Vagina (tissue), 2 donors: ENCODE results near the gene IL1R2.

Experiments
- POLR2A ChIP-seq, 2 donors: fragments of 450-650 bp; IDR thresholded peaks; one replicate each; pipeline ENCODE4 v1.6.1; 2017; ENCODE audit warnings: antibody characterized with exemption in 2 of 2, mild to moderate bottlenecking in 2 of 2, moderate library complexity in 2 of 2
- TF ChIP-seq, protein P1 (sequence below), 3 experiments: fragments of 450-650 bp in 2 of 3; fragments of 200-600 bp in 1 of 3; sonication (generic) in 1 of 3; IDR thresholded peaks; one replicate each; pipeline ENCODE4 v1.5.1; 2017 to 2019; ENCODE audit warnings: antibody characterized with exemption in 3 of 3, mild to moderate bottlenecking in 2 of 3, moderate library complexity in 2 of 3

DNA sequence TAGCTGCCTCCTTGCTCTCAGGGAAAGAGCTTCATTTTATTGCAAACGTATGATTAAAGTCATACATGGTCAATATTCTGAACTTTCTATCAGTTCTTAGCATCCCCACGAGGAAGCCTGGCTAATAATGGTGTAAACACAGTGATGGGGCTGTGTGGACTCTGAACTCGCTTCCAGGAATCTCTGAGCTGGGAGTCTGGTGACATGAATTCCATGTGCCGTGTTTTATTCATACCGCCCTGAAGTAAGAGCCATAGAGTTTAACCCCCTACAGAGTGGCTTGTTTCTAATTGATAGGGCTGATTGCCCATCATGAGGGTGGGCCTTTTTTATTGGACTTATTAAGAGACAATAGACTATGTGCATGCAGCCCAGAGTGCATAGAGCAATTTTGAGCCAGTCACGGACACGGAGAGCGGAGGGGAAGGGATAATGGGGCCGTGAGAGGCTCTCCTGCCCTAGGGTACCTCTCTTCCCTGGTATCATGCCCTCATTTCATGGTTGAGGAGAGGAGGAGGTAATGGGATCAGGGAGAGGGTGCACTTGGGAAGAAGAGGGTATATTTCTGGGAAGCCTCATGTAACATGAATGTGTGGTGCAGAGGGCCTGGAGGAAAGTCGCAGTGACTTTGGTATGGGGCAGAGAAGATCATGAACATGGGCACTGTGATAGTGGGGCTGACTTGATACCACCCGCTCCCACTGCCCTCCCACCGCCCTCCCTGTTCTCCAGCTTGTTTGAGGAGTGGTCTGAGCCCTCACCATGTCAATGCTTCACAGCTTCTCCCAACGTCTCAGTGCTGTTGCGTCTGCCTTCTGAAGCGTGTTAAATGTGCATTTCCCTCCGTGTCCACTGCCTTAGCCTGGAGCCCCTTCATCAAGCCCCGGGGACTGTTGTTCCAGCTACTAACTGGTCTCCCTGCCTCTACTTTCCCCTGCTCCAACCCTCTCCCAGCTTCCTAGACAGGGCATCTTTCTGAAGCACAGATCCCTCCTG lies 73.2 kb downstream of the IL1R2 start:
- TF ChIP-seq POLR2A (IDR thresholded peaks at IDR 0.05), result no peak
- TF ChIP-seq, protein P1, sequence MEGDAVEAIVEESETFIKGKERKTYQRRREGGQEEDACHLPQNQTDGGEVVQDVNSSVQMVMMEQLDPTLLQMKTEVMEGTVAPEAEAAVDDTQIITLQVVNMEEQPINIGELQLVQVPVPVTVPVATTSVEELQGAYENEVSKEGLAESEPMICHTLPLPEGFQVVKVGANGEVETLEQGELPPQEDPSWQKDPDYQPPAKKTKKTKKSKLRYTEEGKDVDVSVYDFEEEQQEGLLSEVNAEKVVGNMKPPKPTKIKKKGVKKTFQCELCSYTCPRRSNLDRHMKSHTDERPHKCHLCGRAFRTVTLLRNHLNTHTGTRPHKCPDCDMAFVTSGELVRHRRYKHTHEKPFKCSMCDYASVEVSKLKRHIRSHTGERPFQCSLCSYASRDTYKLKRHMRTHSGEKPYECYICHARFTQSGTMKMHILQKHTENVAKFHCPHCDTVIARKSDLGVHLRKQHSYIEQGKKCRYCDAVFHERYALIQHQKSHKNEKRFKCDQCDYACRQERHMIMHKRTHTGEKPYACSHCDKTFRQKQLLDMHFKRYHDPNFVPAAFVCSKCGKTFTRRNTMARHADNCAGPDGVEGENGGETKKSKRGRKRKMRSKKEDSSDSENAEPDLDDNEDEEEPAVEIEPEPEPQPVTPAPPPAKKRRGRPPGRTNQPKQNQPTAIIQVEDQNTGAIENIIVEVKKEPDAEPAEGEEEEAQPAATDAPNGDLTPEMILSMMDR (IDR thresholded peaks at IDR 0.05), result no peak
